ENCODE results near the gene LRRC57.

The LRRC57 gene

DNA sequence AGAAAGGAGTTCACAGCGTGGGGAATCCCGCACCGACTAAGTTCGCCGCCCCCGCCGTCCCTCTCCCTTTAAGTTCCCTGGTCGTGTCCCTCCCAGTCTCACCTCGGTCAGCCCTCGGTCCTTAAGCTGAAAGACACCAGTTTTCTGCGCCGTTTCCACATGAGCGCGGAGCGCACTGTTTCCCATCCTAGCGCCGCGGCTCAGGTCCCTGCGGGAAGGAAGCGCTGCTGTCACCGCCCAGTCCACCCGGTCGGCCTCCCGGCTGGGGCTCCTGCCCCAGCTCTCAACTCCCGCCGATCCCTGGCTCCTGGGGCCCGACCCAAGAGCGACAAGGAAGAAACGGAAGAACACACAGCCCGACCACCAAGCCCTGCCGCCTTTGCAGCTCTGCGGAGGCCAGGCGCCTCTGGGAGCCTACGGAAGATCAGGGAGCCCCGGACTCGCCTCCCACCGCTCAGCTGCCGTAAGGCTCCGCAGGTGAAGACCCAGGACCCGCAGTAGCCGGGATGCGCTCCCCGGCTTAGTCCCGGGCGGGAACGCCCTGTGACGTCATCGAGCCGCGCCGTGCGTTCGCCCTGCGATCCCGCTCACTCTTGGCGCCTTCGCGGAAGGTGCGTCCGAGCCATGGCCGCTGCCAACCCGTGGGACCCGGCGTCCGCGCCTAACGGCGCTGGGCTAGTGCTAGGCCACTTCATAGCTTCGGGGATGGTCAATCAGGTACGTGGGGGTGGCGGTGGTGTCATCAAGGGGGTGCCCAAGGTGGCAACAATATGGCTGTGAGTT is at the start of gene LRRC57, which contains the start of gene HAUS2:
Gene LRRC57, minus strand, starts transcription at position 545 of the 783 bp plus-strand sequence. Its CDS starts 359 bp downstream, at position 186.
Gene HAUS2, plus strand, starts transcription at position 590 of the 783 bp plus-strand sequence. Its CDS starts 35 bp downstream, at position 625.
- no peaks in the 10 kb centered on the region for H3K36me3 Mint-ChIP-seq
- peak within 1 kb of the TSS; percentile 94 for H3K4me3 Mint-ChIP-seq
- H3K27me3 Mint-ChIP-seq: no peaks in the 10 kb centered on the region
- no peaks in the 10 kb centered on the region for H3K9me3 Mint-ChIP-seq
- peak within 1 kb of the TSS; percentile 80 for H3K27ac Mint-ChIP-seq
- H3K4me1 Mint-ChIP-seq: peaks cover 51% of the 10 kb centered on the region

DNA sequence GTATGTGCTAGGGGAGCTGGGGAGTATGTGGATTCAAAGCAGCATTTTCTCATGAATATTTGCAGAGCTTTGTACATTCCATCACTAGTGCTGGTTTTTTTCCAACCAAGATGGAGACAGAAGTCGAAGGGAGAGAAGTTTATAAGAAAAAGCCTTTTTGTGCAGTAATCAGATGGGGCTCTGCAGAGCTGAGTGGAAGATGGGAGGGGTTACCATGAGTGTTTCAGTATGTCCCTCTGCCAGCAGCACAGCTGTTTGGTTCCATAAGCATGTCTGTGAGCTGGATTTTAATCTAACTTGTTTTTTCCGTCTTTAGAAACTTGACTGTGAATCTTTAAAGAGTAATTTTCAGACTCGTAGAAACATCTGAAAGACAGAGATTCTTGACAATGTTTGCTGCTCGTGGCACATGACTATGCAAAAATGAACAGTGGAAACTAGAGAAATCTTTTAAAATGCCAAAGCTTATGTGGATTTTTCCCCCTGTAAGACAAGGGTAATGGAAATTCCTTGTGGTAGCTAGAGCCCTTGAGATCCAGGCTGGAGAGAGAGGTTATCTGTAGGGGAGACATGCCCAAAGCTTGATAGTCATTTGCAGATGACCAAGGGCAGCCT is 47.1 kb upstream of the LRRC57 start:
- H3K4me3 Mint-ChIP-seq: no peak overlapping the region
- H3K27ac Mint-ChIP-seq: no peak overlapping the region
- H3K36me3 Mint-ChIP-seq: peaks cover 3% of the 10 kb centered on the region
- no peaks in the 10 kb centered on the region for H3K4me1 Mint-ChIP-seq
- H3K9me3 Mint-ChIP-seq: no peaks in the 10 kb centered on the region
- H3K27me3 Mint-ChIP-seq: no peaks in the 10 kb centered on the region

DNA sequence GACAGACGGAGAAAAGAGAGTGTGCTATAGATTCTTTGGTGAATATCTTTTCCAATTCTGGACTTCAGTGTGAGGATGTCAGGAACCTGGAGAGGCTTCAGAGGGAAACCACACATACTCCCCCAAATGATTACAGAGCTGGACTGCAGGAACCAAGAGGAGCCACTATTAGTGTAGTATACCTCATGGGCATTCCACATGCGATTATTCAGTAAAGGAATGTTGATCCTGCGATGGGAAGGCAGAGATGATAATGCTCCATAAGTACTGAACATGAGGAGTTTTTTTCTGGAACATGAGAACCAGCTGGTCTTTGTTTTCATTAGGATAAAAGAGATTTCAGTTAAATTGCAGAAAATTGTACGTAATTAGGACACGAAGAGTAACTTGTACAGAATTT is 45.5 kb upstream of the LRRC57 start:
- H3K4me3 Mint-ChIP-seq: no peak overlapping the region
- H3K27me3 Mint-ChIP-seq: no peaks in the 10 kb centered on the region
- no peaks in the 10 kb centered on the region for H3K36me3 Mint-ChIP-seq
- H3K9me3 Mint-ChIP-seq: no peaks in the 10 kb centered on the region
- H3K27ac Mint-ChIP-seq: no peak overlapping the region
- no peaks in the 10 kb centered on the region for H3K4me1 Mint-ChIP-seq

- no peak overlapping the region for H3K27ac Mint-ChIP-seq
- no peaks in the 10 kb centered on the region for H3K9me3 Mint-ChIP-seq
- no peaks in the 10 kb centered on the region for H3K36me3 Mint-ChIP-seq
- H3K4me3 Mint-ChIP-seq: no peak overlapping the region
- H3K4me1 Mint-ChIP-seq: no peaks in the 10 kb centered on the region
- H3K27me3 Mint-ChIP-seq: no peaks in the 10 kb centered on the region
Observed at GRCh38 chr15:42593143-42593542, 44.5 kb upstream of the LRRC57 start.

GRCh38 chr15:42592716-42593115 is 44.1 kb upstream of the LRRC57 start:
- Mint-ChIP-seq H3K27me3 (no peaks in the 10 kb centered on the region), H3K9me3 (no peaks in the 10 kb centered on the region), H3K4me3 (no peak overlapping the region), H3K4me1 (no peaks in the 10 kb centered on the region), H3K36me3 (no peaks in the 10 kb centered on the region), H3K27ac (no peak overlapping the region)

GRCh38 chr15:42591238-42591934 is 42.8 kb upstream of the LRRC57 start:
- H3K4me1 Mint-ChIP-seq: no peaks in the 10 kb centered on the region
- H3K36me3 Mint-ChIP-seq: no peaks in the 10 kb centered on the region
- H3K9me3 Mint-ChIP-seq: no peaks in the 10 kb centered on the region
- no peaks in the 10 kb centered on the region for H3K27me3 Mint-ChIP-seq
- no peak overlapping the region for H3K4me3 Mint-ChIP-seq
- no peak overlapping the region for H3K27ac Mint-ChIP-seq

GRCh38 chr15:42590619-42591237 is 42.1 kb upstream of the LRRC57 start:
- Mint-ChIP-seq H3K27ac (no peak overlapping the region), H3K27me3 (no peaks in the 10 kb centered on the region), H3K4me1 (no peaks in the 10 kb centered on the region), H3K9me3 (no peaks in the 10 kb centered on the region), H3K4me3 (no peak overlapping the region), H3K36me3 (no peaks in the 10 kb centered on the region)

- H3K36me3 Mint-ChIP-seq: no peaks in the 10 kb centered on the region
- H3K27me3 Mint-ChIP-seq: no peaks in the 10 kb centered on the region
- H3K27ac Mint-ChIP-seq: no peak overlapping the region
- H3K9me3 Mint-ChIP-seq: no peaks in the 10 kb centered on the region
- H3K4me1 Mint-ChIP-seq: peaks cover 15% of the 10 kb centered on the region
- no peak overlapping the region for H3K4me3 Mint-ChIP-seq
Observed at GRCh38 chr15:42584031-42584765, 35.6 kb upstream of the LRRC57 start.

DNA sequence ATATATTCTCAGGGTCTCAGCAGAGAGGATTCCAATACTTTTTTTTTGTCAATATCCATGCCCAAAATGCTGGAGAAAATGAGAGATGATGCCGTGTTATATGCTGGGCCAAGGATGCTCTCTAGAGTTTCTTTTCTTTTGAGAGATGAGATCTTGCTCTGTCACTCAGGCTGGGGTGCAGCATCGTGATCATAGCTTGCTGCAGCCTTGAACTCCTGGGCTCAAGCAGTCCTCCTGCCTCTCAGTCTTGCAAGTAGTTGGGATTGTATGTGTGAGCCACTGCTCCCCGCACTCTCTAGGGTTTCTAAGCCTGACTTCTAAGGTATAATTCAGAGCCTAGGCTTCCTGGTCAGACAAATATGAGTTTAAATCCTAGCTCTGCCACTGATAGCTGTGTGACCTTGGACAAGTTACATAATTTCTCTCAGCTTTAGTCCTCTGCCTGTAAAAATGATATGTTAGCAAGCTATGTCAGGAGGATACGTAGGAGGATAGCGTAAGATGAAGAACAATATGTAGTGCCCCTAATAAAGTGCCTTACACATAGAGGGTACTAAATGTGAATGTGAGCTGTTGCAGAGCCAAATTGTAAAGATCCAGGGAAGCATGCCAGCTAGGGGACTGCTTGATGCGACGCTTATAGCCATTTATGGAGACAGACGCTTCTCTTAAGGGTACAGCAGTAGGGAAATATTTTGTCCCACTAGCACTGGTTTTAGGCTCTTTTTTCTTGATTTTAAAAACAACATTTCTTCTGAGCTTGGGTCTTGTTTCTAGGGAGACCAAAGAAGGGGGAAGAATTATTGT is 34.2 kb upstream of the LRRC57 start:
- H3K36me3 Mint-ChIP-seq: no peaks in the 10 kb centered on the region
- no peaks in the 10 kb centered on the region for H3K9me3 Mint-ChIP-seq
- no peak overlapping the region for H3K27ac Mint-ChIP-seq
- H3K4me1 Mint-ChIP-seq: peaks cover 15% of the 10 kb centered on the region
- peaks cover 2% of the 10 kb centered on the region for H3K27me3 Mint-ChIP-seq
- no peak overlapping the region for H3K4me3 Mint-ChIP-seq

DNA sequence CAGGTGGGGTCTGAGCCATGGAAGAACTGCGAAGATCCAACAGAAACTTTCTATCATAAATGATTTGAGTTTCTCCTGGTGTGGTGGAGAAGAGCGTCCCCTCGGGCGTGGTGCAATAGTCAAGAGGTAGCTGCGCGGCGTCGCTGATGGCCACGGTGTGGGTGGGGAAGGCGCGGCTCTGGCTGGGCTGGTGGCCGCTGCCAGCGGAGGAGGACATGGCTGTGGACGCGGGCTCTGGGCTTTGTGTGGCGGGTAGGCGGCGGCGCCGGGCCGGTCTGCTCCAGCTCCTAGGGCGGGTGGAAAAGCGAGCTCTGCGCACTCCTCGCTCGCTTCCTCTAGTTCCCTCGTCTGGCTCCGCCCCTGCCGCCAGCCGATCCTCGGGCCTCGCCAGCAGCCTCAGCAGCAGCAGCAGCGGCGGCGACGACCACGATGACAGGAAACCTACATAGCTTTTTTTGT is 32.7 kb upstream of the LRRC57 start:
- no peaks in the 10 kb centered on the region for H3K9me3 Mint-ChIP-seq
- peak overlapping the region; percentile 64 for H3K27ac Mint-ChIP-seq
- no peaks in the 10 kb centered on the region for H3K36me3 Mint-ChIP-seq
- peaks cover 20% of the 10 kb centered on the region for H3K4me1 Mint-ChIP-seq
- H3K27me3 Mint-ChIP-seq: peaks cover 11% of the 10 kb centered on the region
- H3K4me3 Mint-ChIP-seq: peak overlapping the region; percentile 84

- Mint-ChIP-seq H3K9me3 (no peaks in the 10 kb centered on the region), H3K4me1 (peaks cover 27% of the 10 kb centered on the region), H3K27me3 (peaks cover 14% of the 10 kb centered on the region), H3K36me3 (no peaks in the 10 kb centered on the region), H3K27ac (no peak overlapping the region), H3K4me3 (no peak overlapping the region)
Observed at GRCh38 chr15:42578984-42579537, 30.5 kb upstream of the LRRC57 start.

GRCh38 chr15:42577514-42578031 is 29.0 kb upstream of the LRRC57 start:
- Mint-ChIP-seq H3K27ac (no peak overlapping the region), H3K27me3 (peaks cover 14% of the 10 kb centered on the region), H3K36me3 (no peaks in the 10 kb centered on the region), H3K4me3 (no peak overlapping the region), H3K4me1 (peaks cover 27% of the 10 kb centered on the region), H3K9me3 (no peaks in the 10 kb centered on the region)

DNA sequence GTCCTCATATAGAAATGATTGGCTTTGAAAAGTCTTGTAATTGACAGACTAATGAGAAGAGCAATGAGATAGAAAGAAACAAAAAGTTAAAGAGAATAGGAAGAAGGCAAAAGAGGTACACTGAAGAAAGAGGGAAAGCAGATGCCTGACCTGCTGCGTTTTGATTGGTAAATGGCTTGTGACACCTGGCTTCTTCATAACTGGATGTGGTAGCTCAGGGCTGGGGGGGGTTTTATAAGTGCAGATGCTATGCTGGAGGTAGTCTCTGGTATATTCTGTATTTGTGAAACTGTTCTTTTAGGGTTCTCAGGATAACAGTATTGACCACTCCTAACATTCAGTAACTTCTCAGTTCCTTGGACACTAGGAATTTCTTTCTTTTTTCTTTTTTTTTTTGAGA is 28.2 kb upstream of the LRRC57 start:
- Mint-ChIP-seq H3K9me3 (no peaks in the 10 kb centered on the region), H3K27me3 (peaks cover 14% of the 10 kb centered on the region), H3K27ac (no peak overlapping the region), H3K4me3 (peak overlapping the region; percentile 90), H3K4me1 (peaks cover 21% of the 10 kb centered on the region), H3K36me3 (no peaks in the 10 kb centered on the region)

DNA sequence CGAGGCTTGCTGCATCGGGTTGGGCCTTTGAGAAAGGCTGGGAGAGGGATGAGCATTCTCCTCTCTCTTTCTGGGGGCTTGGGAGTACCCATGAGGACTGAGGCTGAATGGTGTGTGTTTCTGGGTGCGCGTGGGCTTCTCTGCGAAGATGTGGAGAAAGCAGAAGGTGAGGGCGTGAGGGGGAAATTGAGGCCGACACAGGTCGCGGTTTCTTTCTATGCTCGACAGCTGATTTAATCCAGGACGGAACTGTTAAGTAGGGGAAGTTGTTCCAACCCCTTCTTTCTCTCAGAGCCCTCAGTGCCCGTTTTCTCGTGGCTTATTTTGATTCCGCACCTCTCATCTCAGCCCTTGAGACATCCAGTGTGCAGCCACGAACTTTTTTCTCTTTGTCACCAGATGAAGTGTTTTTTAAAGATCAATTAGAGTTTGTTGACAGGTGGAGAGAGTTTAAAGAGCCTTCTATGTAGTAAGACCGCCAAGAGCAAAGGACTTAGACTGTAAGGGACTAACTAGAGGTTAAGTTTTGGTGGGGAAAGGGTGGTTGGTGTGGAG is 27.5 kb upstream of the LRRC57 start:
- Mint-ChIP-seq H3K27me3 (peaks cover 14% of the 10 kb centered on the region), H3K9me3 (no peaks in the 10 kb centered on the region), H3K4me3 (peak overlapping the region; percentile 90), H3K27ac (peak overlapping the region; percentile 30), H3K4me1 (peaks cover 17% of the 10 kb centered on the region), H3K36me3 (no peaks in the 10 kb centered on the region)
